Endodermal cell (in vitro differentiated cells): ENCODE results near the gene DBH. TPM values are rescaled to one million over a fixed set of nuclear protein-coding genes. Genes with fewer than 3 reads are reported as not detected.

Experiments
- DNase-seq: peaks from one replicate; pipeline ENCODE4 v3.0.0-alpha.2; 2017
- H3K27ac ChIP-seq: 2 replicates; pipeline ENCODE4 v1.5.1; 2013; ENCODE audit warnings: mild to moderate bottlenecking, low read depth, low read length, moderate library complexity
- H3K27me3 ChIP-seq: 2 replicates; pipeline ENCODE4 v1.6.1; 2013; ENCODE audit warnings: mild to moderate bottlenecking, low read length, moderate library complexity; ENCODE audit not compliant: insufficient read depth, control insufficient read depth, poor library complexity, severe bottlenecking
- H3K36me3 ChIP-seq: 2 replicates; pipeline ENCODE4 v1.7.0; 2013; ENCODE audit warnings: mild to moderate bottlenecking, low read length, moderate library complexity; ENCODE audit not compliant: control insufficient read depth, insufficient read depth
- H3K4me1 ChIP-seq: one replicate; pipeline ENCODE4 v1.7.0; 2013; ENCODE audit warnings: low read length; ENCODE audit not compliant: control insufficient read depth, insufficient read depth
- H3K4me3 ChIP-seq: 2 replicates; pipeline ENCODE4 v1.5.1; 2013; ENCODE audit warnings: mild to moderate bottlenecking, low read length, moderate library complexity
- H3K9ac ChIP-seq: 2 replicates; pipeline ENCODE4 v1.6.1; 2013; ENCODE audit warnings: mild to moderate bottlenecking, low read length, moderate library complexity; ENCODE audit not compliant: poor library complexity, severe bottlenecking; ENCODE audit errors: extremely low read depth
- H3K9me3 ChIP-seq: 2 replicates; pipeline ENCODE4 v1.6.1; 2013; ENCODE audit warnings: mild to moderate bottlenecking, low read length, moderate library complexity; ENCODE audit not compliant: control insufficient read depth
- H3K27ac Mint-ChIP-seq: 2 replicates; pipeline ENCODE4 v1.8.0; 2020; ENCODE audit warnings: mixed read lengths
- H3K27me3 Mint-ChIP-seq: 2 replicates; pipeline ENCODE4 v1.8.0; 2021; ENCODE audit warnings: mild to moderate bottlenecking, mixed read lengths; ENCODE audit not compliant: insufficient read depth
- H3K36me3 Mint-ChIP-seq: 2 replicates; pipeline ENCODE4 v1.8.0; 2020; ENCODE audit warnings: low read depth, mixed read lengths
- H3K4me1 Mint-ChIP-seq: 2 replicates; pipeline ENCODE4 v1.8.0; 2020; ENCODE audit warnings: mixed read lengths
- H3K4me3 Mint-ChIP-seq: 2 replicates; pipeline ENCODE4 v1.8.0; 2020; ENCODE audit warnings: mild to moderate bottlenecking, moderate library complexity, mixed read lengths
- H3K9me3 Mint-ChIP-seq: 2 replicates; pipeline ENCODE4 v1.8.0; 2020; ENCODE audit warnings: mild to moderate bottlenecking, mixed read lengths
- WGBS, 2 experiments: methylation state at CpG; one replicate each; pipeline versions ENCODE4 v1.1.5 to v1.1.7; 2013; ENCODE audit warnings: missing lambda C conversion rate in 2 of 2, mixed read lengths in 1 of 2; ENCODE audit not compliant: insufficient coverage in 1 of 2, insufficient read length in 1 of 2; 5-methylcytosine and 5-hydroxymethylcytosine counted together
- total RNA-seq, 2 donors: library from RNA; stranded (reverse); fragmentation: NEBNext Ultra II Directional in 1 of 2; extraction: Animal tissue kit (Norgen Biotek cat#: 25700) in 1 of 2; gene quantifications; 2 replicates in 1 of 2; 3 replicates in 1 of 2; pipeline ENCODE4 v1.2.1, GENCODE V29; 2021
- TF ChIP-seq, protein P1 (sequence below): fragments of 200-600 bp; sonication (generic); conservative IDR thresholded peaks from 2 replicates; pipeline ENCODE4 v1.5.0; 2021; ENCODE audit warnings: antibody characterized with exemption, mild to moderate bottlenecking

The DBH gene
- total RNA-seq, 2 donors from 2014 or later, result not detected

- H3K27ac Mint-ChIP-seq, result no peak overlapping the region
- peaks cover 36% of the 10 kb centered on the region for H3K27me3 Mint-ChIP-seq
Measured at GRCh38 chr9:133659516-133659915, 23.4 kb downstream of the DBH start.

GRCh38 chr9:133661846-133662540, 25.8 kb downstream of the DBH start:
- Mint-ChIP-seq H3K36me3 (no peaks in the 10 kb centered on the region), H3K27ac (no peak overlapping the region), H3K4me1 (peaks cover 8% of the 10 kb centered on the region), H3K9me3 (no peaks in the 10 kb centered on the region), H3K4me3 (no peak overlapping the region), H3K27me3 (peaks cover 27% of the 10 kb centered on the region)
- Histone ChIP-seq H3K4me1 (no peaks in the 10 kb centered on the region), H3K36me3 (no peaks in the 10 kb centered on the region), H3K27ac (no peak overlapping the region), H3K4me3 (no peak overlapping the region), H3K9me3 (no peaks in the 10 kb centered on the region), H3K27me3 (peaks cover 23% of the 10 kb centered on the region), H3K9ac (no peak overlapping the region)
- WGBS, 2 experiments, result 89 to 90% methylated on average over 8 to 26 of the region's 26 CpGs
- TF ChIP-seq, protein P1, sequence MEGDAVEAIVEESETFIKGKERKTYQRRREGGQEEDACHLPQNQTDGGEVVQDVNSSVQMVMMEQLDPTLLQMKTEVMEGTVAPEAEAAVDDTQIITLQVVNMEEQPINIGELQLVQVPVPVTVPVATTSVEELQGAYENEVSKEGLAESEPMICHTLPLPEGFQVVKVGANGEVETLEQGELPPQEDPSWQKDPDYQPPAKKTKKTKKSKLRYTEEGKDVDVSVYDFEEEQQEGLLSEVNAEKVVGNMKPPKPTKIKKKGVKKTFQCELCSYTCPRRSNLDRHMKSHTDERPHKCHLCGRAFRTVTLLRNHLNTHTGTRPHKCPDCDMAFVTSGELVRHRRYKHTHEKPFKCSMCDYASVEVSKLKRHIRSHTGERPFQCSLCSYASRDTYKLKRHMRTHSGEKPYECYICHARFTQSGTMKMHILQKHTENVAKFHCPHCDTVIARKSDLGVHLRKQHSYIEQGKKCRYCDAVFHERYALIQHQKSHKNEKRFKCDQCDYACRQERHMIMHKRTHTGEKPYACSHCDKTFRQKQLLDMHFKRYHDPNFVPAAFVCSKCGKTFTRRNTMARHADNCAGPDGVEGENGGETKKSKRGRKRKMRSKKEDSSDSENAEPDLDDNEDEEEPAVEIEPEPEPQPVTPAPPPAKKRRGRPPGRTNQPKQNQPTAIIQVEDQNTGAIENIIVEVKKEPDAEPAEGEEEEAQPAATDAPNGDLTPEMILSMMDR, result no peak
- DNase-seq, result no peak

More at GRCh38 chr9:133659516-133659915, 23.4 kb downstream of the DBH start:
- TF ChIP-seq, protein P1, result no peak
- H3K9ac ChIP-seq, result no peak overlapping the region
- H3K4me3 ChIP-seq, result no peak overlapping the region
- WGBS, 2 experiments, result 80 to 83% methylated on average over 10 to 13 of the region's 13 CpGs
- no peak for DNase-seq
- Mint-ChIP-seq H3K9me3 (no peaks in the 10 kb centered on the region), H3K36me3 (no peaks in the 10 kb centered on the region), H3K4me1 (peaks cover 8% of the 10 kb centered on the region), H3K4me3 (no peak overlapping the region)
- peaks cover 23% of the 10 kb centered on the region for H3K27me3 ChIP-seq
- no peaks in the 10 kb centered on the region for H3K36me3 ChIP-seq
- H3K9me3 ChIP-seq, result no peaks in the 10 kb centered on the region
- no peaks in the 10 kb centered on the region for H3K4me1 ChIP-seq
- no peak overlapping the region for H3K27ac ChIP-seq

- no peaks in the 10 kb centered on the region for H3K36me3 ChIP-seq
- no peak overlapping the region for H3K4me3 Mint-ChIP-seq
- H3K9ac ChIP-seq, result no peak overlapping the region
- TF ChIP-seq, protein P1, result peak; percentile 53
- no peaks in the 10 kb centered on the region for H3K4me1 Mint-ChIP-seq
- no peaks in the 10 kb centered on the region for H3K9me3 ChIP-seq
- H3K27ac ChIP-seq, result no peak overlapping the region
- DNase-seq, result no peak
- no peaks in the 10 kb centered on the region for H3K4me1 ChIP-seq
- H3K4me3 ChIP-seq, result no peak overlapping the region
- peaks cover 3% of the 10 kb centered on the region for H3K9me3 Mint-ChIP-seq
- H3K27me3 Mint-ChIP-seq, result peaks cover 13% of the 10 kb centered on the region
- no peak overlapping the region for H3K27ac Mint-ChIP-seq
- H3K27me3 ChIP-seq, result peaks cover 8% of the 10 kb centered on the region
- no peaks in the 10 kb centered on the region for H3K36me3 Mint-ChIP-seq
- 86 to 93% methylated on average over 12 to 27 of the region's 27 CpGs for WGBS, 2 experiments
Measured at GRCh38 chr9:133664173-133665050, 28.2 kb downstream of the DBH start.
